ENCODE results near the gene PDE4A. TPM values are rescaled to one million over a fixed set of nuclear protein-coding genes. Genes with fewer than 3 reads are reported as not detected.

PDE4A gene
- total and polyA plus RNA-seq, 2 of the 13 experiments (the other 11 are each of a cell fraction or from before 2014, with no cell fraction given) = 1.1 to 4.1 TPM

- TF ChIP-seq ZNF280D (CRISPR knock-in tag; IDR thresholded peaks at IDR 0.05) (peak; percentile 58; the same call in 1 of the 2 replicates), KMT2A (CRISPR knock-in tag; IDR thresholded peaks at IDR 0.05) (no peak), ZNF576 (CRISPR knock-in tag; IDR thresholded peaks at IDR 0.05) (no peak), SRY (CRISPR knock-in tag; IDR thresholded peaks at IDR 0.05) (peak; percentile 87; the same call in 1 of the 2 replicates), ISL2 (CRISPR knock-in tag; IDR thresholded peaks at IDR 0.05) (peak; percentile 51), RFXANK (CRISPR knock-in tag; IDR thresholded peaks at IDR 0.05) (no peak), ZNF451 (CRISPR knock-in tag; IDR thresholded peaks at IDR 0.05) (no peak; the same call in 1 of the 2 replicates), ZNF644 (CRISPR knock-in tag; IDR thresholded peaks at IDR 0.05; ENCODE audit: low read depth) (no peak), ZNF460 (CRISPR knock-in tag; IDR thresholded peaks at IDR 0.05; ENCODE audit: borderline replicate concordance) (no peak; the same call in 1 of the 2 replicates), GATAD1 (CRISPR knock-in tag; IDR thresholded peaks at IDR 0.05) (no peak), PCBP1 (IDR thresholded peaks at IDR 0.05; ENCODE audit: borderline replicate concordance, low read depth, low read length) (no peak), ZBTB2 (CRISPR knock-in tag; IDR thresholded peaks at IDR 0.05; ENCODE audit: low read depth) (no peak), GRHL1 (CRISPR knock-in tag; conservative IDR thresholded peaks at IDR 0.05) (no peak), IRF9 (CRISPR knock-in tag; IDR thresholded peaks at IDR 0.05; ENCODE audit: borderline replicate concordance) (no peak), GTF2F1 (IDR thresholded peaks at IDR 0.05; ENCODE audit: low read length) (no peak), ETV6 (CRISPR knock-in tag; conservative IDR thresholded peaks at IDR 0.05) (peak; percentile 52; the same call in 1 of the 2 replicates), SRSF4 (IDR thresholded peaks at IDR 0.05; ENCODE audit: low read depth, low read length, poor library complexity, severe bottlenecking) (no peak), MEF2D (CRISPR knock-in tag; IDR thresholded peaks at IDR 0.05) (no peak; the same call in 1 of the 2 replicates), ZNF652 (CRISPR knock-in tag; IDR thresholded peaks at IDR 0.05; ENCODE audit: borderline replicate concordance, low read depth) (no peak), NCOA1 (CRISPR knock-in tag; IDR thresholded peaks at IDR 0.05) (peak; percentile 55; the same call in 1 of the 2 replicates), CBX1 (IDR thresholded peaks at IDR 0.05; ENCODE audit: low read depth) (no peak), CENPBD1 (CRISPR knock-in tag; IDR thresholded peaks at IDR 0.05; ENCODE audit: borderline replicate concordance, low read depth) (no peak)
Observed at GRCh38 chr19:10503002-10503789, 82.9 kb downstream of the PDE4A start, which contains the start of gene KEAP1 (continued).
